MCF 10A (cell line): Measurements from ENCODE around the gene MMP17. TPM values are rescaled to one million over a fixed set of nuclear protein-coding genes. Genes with fewer than 3 reads are reported as not detected.
A peak's percentile ranks its signal among the peaks of the same experiment; 100 is the strongest.

Experiments used
- BruUV-seq: library from RNA; stranded (reverse); fragments of 400-500 nt; replicated peaks from 2 replicates; lab custom pipeline; 2021; lab: Mats Ljungman, UMichigan
- CTCF ChIA-PET: fragments of 300-600 bp; sonication (Branson Sonifier 250); formaldehyde crosslinking; extraction: SDS; loops from one replicate; lab custom pipeline; 2021; ENCODE audit warnings: antibody characterized with exemption, inconsistent platforms; lab: Yijun Ruan, JAX
- POLR2A ChIA-PET: fragments of 300-600, 350-650 bp; sonication (Branson Sonifier 250); formaldehyde crosslinking; extraction: SDS; loops from one replicate; lab custom pipeline; 2020; ENCODE audit warnings: antibody characterized with exemption, inconsistent platforms; lab: Yijun Ruan, JAX
- DNase-seq: peaks from one replicate; pipeline ENCODE4 v3.0.0-alpha.2; 2018; ENCODE audit not compliant: unreplicated experiment
- H3K27ac Mint-ChIP-seq: one replicate; pipeline ENCODE4 v1.8.0; 2022; ENCODE audit warnings: mild to moderate bottlenecking, low read depth, mixed read lengths; ENCODE audit not compliant: unreplicated experiment
- H3K27me3 Mint-ChIP-seq: one replicate; pipeline ENCODE4 v1.8.0; 2022; ENCODE audit warnings: mixed read lengths; ENCODE audit not compliant: insufficient read depth, unreplicated experiment
- H3K36me3 Mint-ChIP-seq: one replicate; pipeline ENCODE4 v1.8.0; 2022; ENCODE audit warnings: mild to moderate bottlenecking, moderate library complexity, mixed read lengths; ENCODE audit not compliant: insufficient read depth, unreplicated experiment
- H3K4me1 Mint-ChIP-seq: one replicate; pipeline ENCODE4 v1.8.0; 2022; ENCODE audit warnings: mixed read lengths; ENCODE audit not compliant: insufficient read depth, unreplicated experiment
- H3K4me3 Mint-ChIP-seq: one replicate; pipeline ENCODE4 v1.8.0; 2022; ENCODE audit warnings: mild to moderate bottlenecking, moderate library complexity, mixed read lengths; ENCODE audit not compliant: unreplicated experiment
- H3K9me3 Mint-ChIP-seq: one replicate; pipeline ENCODE4 v1.8.0; 2022; ENCODE audit warnings: mixed read lengths; ENCODE audit not compliant: unreplicated experiment
- CTCF ChIP-seq: fragments of 200-600 bp; IDR thresholded peaks from one replicate; pipeline ENCODE4 v1.8.0; 2022; ENCODE audit warnings: antibody characterized with exemption, mild to moderate bottlenecking; ENCODE audit not compliant: unreplicated experiment
- intact Hi-C: fragments of 100-400 bp; cut with micrococcal nuclease; formaldehyde crosslinking; loops from 2 replicates; pipeline ENCODE4 v1.14.1; 2022
- total RNA-seq: library from RNA; stranded (reverse); gene quantifications from 2 replicates; pipeline ENCODE4 v1.2.3, GENCODE V29; 2022

MMP17 gene
- total RNA-seq, 1 experiment from 2014 or later: 5.4 TPM

GRCh38 chr12:131784909-131785762, 43.1 kb upstream of the MMP17 start:
- Mint-ChIP-seq H3K4me3 (no peak overlapping the region), H3K27me3 (no peaks in the 10 kb centered on the region), H3K4me1 (peaks cover 6% of the 10 kb centered on the region), H3K27ac (peak overlapping the region; percentile 7), H3K9me3 (no peaks in the 10 kb centered on the region), H3K36me3 (peaks cover 73% of the 10 kb centered on the region)
- CTCF ChIA-PET: interaction anchor here (0.7 kb wide), 1 partner anchor 44 kb away, joined by 5 read pairs; no protein-coding TSS in a partner anchor
- no peak for TF ChIP-seq CTCF
- BruUV-seq: no TSS peak
- POLR2A ChIA-PET: no interaction called here
- intact Hi-C loops: no loop called here
- DNase-seq: no peak

DNA sequence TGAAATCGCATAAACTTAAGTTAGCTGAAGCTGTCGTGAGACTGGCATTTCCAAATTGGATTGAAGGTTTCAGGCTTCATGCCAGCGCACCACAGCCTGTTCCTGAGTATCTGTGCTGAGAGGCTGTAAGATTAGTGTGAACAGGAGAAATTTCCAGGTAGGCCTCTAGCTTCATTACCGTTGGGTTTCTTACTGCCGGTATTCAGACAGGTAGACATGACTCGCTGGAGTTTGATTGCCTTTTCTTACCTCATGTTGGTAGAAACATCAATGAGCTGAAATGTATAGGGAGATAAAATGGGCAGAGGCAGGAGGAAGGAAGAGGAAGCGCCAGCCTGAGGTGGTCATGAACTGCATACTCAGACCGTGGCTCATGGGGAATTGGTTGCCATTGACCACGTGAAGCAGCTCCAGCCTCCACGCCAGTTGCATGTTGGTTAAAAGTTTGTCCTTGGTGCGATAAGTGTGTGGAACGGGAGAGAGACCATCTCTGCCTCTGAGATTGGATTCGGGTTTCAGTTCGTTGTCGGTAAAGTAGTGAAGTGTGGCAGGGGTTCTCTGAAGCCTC, 42.3 kb upstream of the MMP17 start:
- DNase-seq: no peak
- Mint-ChIP-seq H3K27me3 (no peaks in the 10 kb centered on the region), H3K27ac (peak overlapping the region; percentile 7), H3K4me1 (peaks cover 6% of the 10 kb centered on the region), H3K36me3 (peaks cover 73% of the 10 kb centered on the region), H3K9me3 (no peaks in the 10 kb centered on the region), H3K4me3 (no peak overlapping the region)
- POLR2A ChIA-PET: interaction anchor here (0.6 kb wide), 1 partner anchor 163 kb away, joined by 4 read pairs; no protein-coding TSS in a partner anchor
- CTCF ChIA-PET: interaction anchor here (0.6 to 0.7 kb wide), 2 partner anchors 43 kb away, joined by 3 to 5 read pairs; no protein-coding TSS in a partner anchor
- TF ChIP-seq CTCF: no peak
- BruUV-seq: no TSS peak
- intact Hi-C loops: no loop called here

DNA sequence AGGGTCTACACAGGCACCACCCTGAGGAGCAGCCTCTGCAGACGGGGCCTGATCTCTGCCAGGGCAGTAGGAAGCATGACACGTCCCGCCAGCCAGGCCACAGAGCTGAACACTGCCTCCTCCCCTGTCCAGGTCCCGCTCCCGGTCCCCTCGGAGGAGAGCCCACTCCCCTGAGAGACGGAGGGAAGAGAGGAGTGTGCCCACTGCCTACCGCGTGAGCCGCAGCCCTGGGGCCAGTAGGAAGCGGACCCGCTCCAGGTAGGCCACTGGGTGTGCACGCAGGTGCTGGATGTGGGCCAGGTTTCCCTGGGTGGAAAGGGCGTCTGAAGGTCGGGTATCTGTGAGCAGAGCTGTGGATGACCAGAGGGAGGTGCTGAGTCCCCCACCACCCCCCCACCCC, 41.9 kb upstream of the MMP17 start:
- no TSS peak for BruUV-seq

More for the DNA sequence above, 41.9 kb upstream of the MMP17 start:
- intact Hi-C loops: no loop called here
- Mint-ChIP-seq H3K27ac (peak overlapping the region; percentile 6), H3K4me3 (no peak overlapping the region), H3K36me3 (peaks cover 73% of the 10 kb centered on the region), H3K9me3 (no peaks in the 10 kb centered on the region), H3K27me3 (no peaks in the 10 kb centered on the region), H3K4me1 (peaks cover 6% of the 10 kb centered on the region)
- POLR2A ChIA-PET: interaction anchor here (0.6 kb wide), 1 partner anchor 162 kb away, joined by 4 read pairs; no protein-coding TSS in a partner anchor
- CTCF ChIA-PET: interaction anchor here (0.6 kb wide), 1 partner anchor 42 kb away, joined by 3 read pairs; no protein-coding TSS in a partner anchor
- TF ChIP-seq CTCF: no peak
- no peak for DNase-seq
